Stomach (tissue), 9 donors: ENCODE data around the gene KRTAP17-1. TPM values are rescaled to one million over a fixed set of nuclear protein-coding genes. Genes with fewer than 3 reads are reported as not detected.

Experiments used
- DNase-seq, 2 donors: peaks; one replicate each; pipeline versions ENCODE4 v3.0.0 to v3.0.0-alpha.2; 2013 to 2019
- H3K27ac ChIP-seq, 5 donors: fragments of 200-600 bp in 4 of 5; sonication (generic) in 4 of 5; one replicate each; pipeline ENCODE4 v1.5.1; 2013 to 2019; ENCODE audit warnings: mild to moderate bottlenecking in 1 of 5, moderate library complexity in 1 of 5
- H3K27me3 ChIP-seq, 3 donors: fragments of 200-600 bp; sonication (generic); one replicate each; pipeline ENCODE4 v1.5.1; 2017 to 2019; ENCODE audit warnings: mixed run types in 1 of 3
- H3K36me3 ChIP-seq, 4 donors: fragments of 200-600 bp; sonication (generic); 1 replicate in 3 of 4; 2 replicates in 1 of 4; pipeline ENCODE4 v1.5.1; 2016 to 2019
- H3K4me1 ChIP-seq, 4 donors: fragments of 200-600 bp; sonication (generic); one replicate each; pipeline ENCODE4 v1.5.1; 2016 to 2019
- H3K4me3 ChIP-seq, 4 donors: fragments of 200-600 bp; sonication (generic) in 3 of 4; one replicate each; pipeline ENCODE4 v1.5.1; 2016 to 2019; ENCODE audit warnings: mild to moderate bottlenecking in 1 of 4
- H3K9me3 ChIP-seq, 4 donors: fragments of 200-600 bp; sonication (generic); one replicate each; pipeline ENCODE4 v1.5.1; 2016 to 2019
- CTCF ChIP-seq, 7 experiments: fragments of 450-650 bp in 4 of 7; fragments of 200-600 bp in 3 of 7; sonication (generic) in 3 of 7; IDR thresholded peaks; one replicate each; pipeline ENCODE4 v1.5.1; 2016 to 2019; ENCODE audit warnings: antibody characterized with exemption in 7 of 7, control low read depth in 2 of 7, mild to moderate bottlenecking in 1 of 7
- EP300 ChIP-seq: sonication (generic); formaldehyde crosslinking; IDR thresholded peaks from one replicate; pipeline ENCODE4 v1.6.1; 2017; ENCODE audit warnings: antibody characterized with exemption
- POLR2A ChIP-seq, 4 donors: fragments of 450-650 bp; IDR thresholded peaks; one replicate each; pipeline ENCODE4 v1.6.1; 2016; ENCODE audit warnings: antibody characterized with exemption in 4 of 4, control low read depth in 2 of 4, mild to moderate bottlenecking in 1 of 4, moderate library complexity in 1 of 4
- POLR2AphosphoS5 ChIP-seq, 3 donors: sonication (generic); formaldehyde crosslinking; IDR thresholded peaks; one replicate each; pipeline ENCODE4 v1.6.1; 2016; ENCODE audit warnings: antibody characterized with exemption in 3 of 3
- WGBS, 5 donors: extraction: QIAGEN DNeasy Blood & Tissue Kit in 3 of 5; methylation state at CpG; one replicate each; pipeline versions ENCODE4 v1.1.5 to v1.1.7; 2013 to 2018; 5-methylcytosine and 5-hydroxymethylcytosine counted together
- intact Hi-C: fragments of 100-400 bp; cut with DNase I; formaldehyde crosslinking; loops from one replicate; pipeline ENCODE4 v1.15.1; 2023; ENCODE audit warnings: low total_unique reads
- polyA plus RNA-seq, 3 donors: library from polyadenylated mRNA; stranded (reverse); fragments of 200-250 nt; gene quantifications; one replicate each; pipeline ENCODE4 v1.2.3, GENCODE V29; 2013
- total RNA-seq, 5 donors: library from RNA; depleted of rRNA; stranded (reverse); fragments of >200 nt; gene quantifications; one replicate each; pipeline versions ENCODE4 v1.1.0 to v1.2.3, GENCODE V29; 2014 to 2016
- donor health status: healthy with polysubstance abuse.
- donor health status: Bipolar disorder and iron deficiency.
- donor health status: healthy.

The KRTAP17-1 gene
- total and polyA plus RNA-seq, 8 donors: not detected

- Histone ChIP-seq H3K4me3 (no peak overlapping the region), H3K27ac (no peak overlapping the region), H3K36me3 (no peaks in the 10 kb centered on the region), H3K9me3 (no peaks in the 10 kb centered on the region), H3K4me1 (no peaks in the 10 kb centered on the region), H3K27me3 (peaks cover 0 to 8% (median 0%) of the 10 kb centered on the region in 3 donors)
- DNase-seq: peak; percentile 41 to 61
- intact Hi-C loops: loop anchor here (10.0 kb wide), 1 partner anchor 425 kb away; no protein-coding TSS in a partner anchor
- TF ChIP-seq POLR2AphosphoS5 (IDR thresholded peaks at IDR 0.05) (no peak), CTCF (IDR thresholded peaks at IDR 0.05) (peak in 4 of 7 experiments; percentile 37 to 49 (median 42)), EP300 (no peak), POLR2A (IDR thresholded peaks at IDR 0.05) (no peak)
- 47 to 55% (median 48%) methylated on average over 9 to 13 of the region's 13 CpGs for WGBS, 5 donors
Observed at GRCh38 chr17:41329279-41329948, 13.9 kb upstream of the KRTAP17-1 start.

DNA sequence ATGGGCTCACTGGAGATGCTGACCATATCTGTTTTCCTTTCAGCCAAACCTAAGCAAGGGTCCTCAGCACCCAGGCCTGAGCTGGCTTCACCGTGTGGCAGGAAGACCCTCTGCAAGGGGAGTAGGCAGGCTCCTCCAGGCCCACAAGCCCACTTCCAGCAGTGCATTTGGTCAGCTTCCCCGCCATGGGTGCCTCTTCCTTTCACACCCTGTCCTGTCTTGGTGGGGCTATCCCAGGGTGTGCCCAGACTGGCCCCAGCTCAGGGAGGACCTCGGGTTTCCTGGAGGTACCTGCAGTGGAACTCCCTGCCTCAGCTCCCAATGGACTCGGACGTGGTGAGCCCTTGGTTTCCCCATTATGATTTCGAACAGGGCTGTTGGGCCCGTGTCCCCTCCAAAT is 12.7 kb upstream of the KRTAP17-1 start:
- no peak for DNase-seq
- Histone ChIP-seq H3K27me3 (peaks cover 0 to 8% (median 0%) of the 10 kb centered on the region in 3 donors), H3K4me3 (no peak overlapping the region), H3K9me3 (no peaks in the 10 kb centered on the region), H3K4me1 (no peaks in the 10 kb centered on the region), H3K27ac (no peak overlapping the region), H3K36me3 (no peaks in the 10 kb centered on the region)
- 81 to 92% (median 91%) methylated on average over 2 to 7 of the region's 7 CpGs for WGBS, 5 donors
- no peak for TF ChIP-seq POLR2AphosphoS5 (IDR thresholded peaks at IDR 0.05)
- TF ChIP-seq EP300: no peak
- no peak for TF ChIP-seq CTCF (IDR thresholded peaks at IDR 0.05)
- no peak for TF ChIP-seq POLR2A (IDR thresholded peaks at IDR 0.05)
- intact Hi-C loops: loop anchor here (10.0 kb wide), 1 partner anchor 423 kb away; no protein-coding TSS in a partner anchor

GRCh38 chr17:41327411-41328120 is 12.1 kb upstream of the KRTAP17-1 start:
- intact Hi-C loops: loop anchor here (10.0 kb wide), 1 partner anchor 423 kb away; no protein-coding TSS in a partner anchor
- H3K27me3 ChIP-seq: peaks cover 0 to 8% (median 0%) of the 10 kb centered on the region in 3 donors
- no peaks in the 10 kb centered on the region for H3K36me3 ChIP-seq
- TF ChIP-seq POLR2A (IDR thresholded peaks at IDR 0.05) (no peak), EP300 (no peak), CTCF (IDR thresholded peaks at IDR 0.05) (no peak), POLR2AphosphoS5 (IDR thresholded peaks at IDR 0.05) (no peak)
- 66 to 78% (median 69%) methylated on average over 5 to 8 of the region's 8 CpGs for WGBS, 5 donors
- H3K4me3 ChIP-seq: no peak overlapping the region
- H3K4me1 ChIP-seq: no peaks in the 10 kb centered on the region
- DNase-seq: no peak
- H3K9me3 ChIP-seq: no peaks in the 10 kb centered on the region
- no peak overlapping the region for H3K27ac ChIP-seq

DNA sequence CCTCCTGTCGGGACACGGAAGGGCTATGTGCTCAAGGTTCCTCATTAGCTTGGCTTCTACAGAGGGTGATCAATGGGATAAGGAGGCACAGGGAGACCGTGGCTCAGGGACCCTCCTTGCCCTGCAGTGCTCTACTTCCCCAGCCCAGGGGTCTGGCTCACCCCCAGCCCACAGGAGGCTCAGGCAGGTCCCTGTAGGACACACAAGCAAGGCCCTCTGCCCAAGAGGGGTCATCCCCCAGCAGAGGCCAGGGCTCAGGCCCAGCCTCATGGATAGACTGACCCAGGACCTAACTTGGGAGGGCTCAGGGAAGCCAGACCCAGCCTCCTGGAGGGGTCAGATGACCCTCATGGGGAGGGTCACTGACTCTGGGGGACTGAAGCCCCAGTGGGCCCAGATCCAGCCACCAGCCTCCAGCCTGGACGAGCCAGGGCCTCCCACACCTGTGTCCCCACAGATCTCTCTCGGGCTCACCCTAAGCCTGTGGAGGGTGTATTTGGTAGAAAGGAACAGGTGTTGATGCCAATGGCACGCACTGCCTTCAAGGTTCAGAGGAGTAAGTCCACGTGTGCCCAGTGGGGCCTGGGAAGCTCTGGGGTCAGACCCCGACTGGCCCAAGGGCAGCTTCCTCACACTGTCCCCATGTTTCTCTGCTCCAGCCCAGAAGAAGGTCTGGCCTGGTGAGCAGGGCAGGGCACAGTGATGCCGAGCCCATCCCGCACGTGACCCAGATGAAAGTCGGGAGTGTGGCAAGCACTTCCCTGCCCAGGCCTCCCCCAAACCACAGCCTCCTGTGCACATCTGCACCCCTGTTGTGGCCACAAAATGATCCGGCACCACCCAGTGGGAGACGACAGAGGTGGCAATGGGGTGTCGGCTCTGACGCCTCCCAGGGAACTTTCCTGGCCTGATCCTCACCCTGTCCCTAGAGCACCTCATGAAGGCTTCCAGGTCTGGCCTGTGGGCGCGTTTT is 10.9 kb upstream of the KRTAP17-1 start:
- Histone ChIP-seq H3K4me1 (no peaks in the 10 kb centered on the region), H3K27me3 (no peaks in the 10 kb centered on the region), H3K27ac (no peak overlapping the region), H3K36me3 (no peaks in the 10 kb centered on the region), H3K4me3 (no peak overlapping the region), H3K9me3 (no peaks in the 10 kb centered on the region)
- intact Hi-C loops: loop anchor here (10.0 kb wide), 1 partner anchor 422 kb away; no protein-coding TSS in a partner anchor
- TF ChIP-seq EP300 (no peak), POLR2A (IDR thresholded peaks at IDR 0.05) (no peak), CTCF (IDR thresholded peaks at IDR 0.05) (no peak)
- WGBS, 5 donors: 82 to 87% (median 85%) methylated on average over 14 to 18 of the region's 18 CpGs
- no peak for DNase-seq
